ENCODE results near the gene SLAIN2.

- TF ChIP-seq CTCF (IDR thresholded peaks at IDR 0.05) = no peak
- TF ChIP-seq POLR2AphosphoS5 (IDR thresholded peaks at IDR 0.05) = no peak
- TF ChIP-seq EP300 (IDR thresholded peaks at IDR 0.05) = no peak
These were observed 45.0 kb upstream of the SLAIN2 start for GRCh38 chr4:48296365-48296764.
